ENCODE data around the gene PPIA.
A peak's percentile ranks its signal among the peaks of the same experiment; 100 is the strongest.
"Not testable (repeated sequence)": the region's sequence is repeated elsewhere in the genome, so short reads cannot be mapped to it uniquely, and the experiment has no call there.

The PPIA gene

DNA sequence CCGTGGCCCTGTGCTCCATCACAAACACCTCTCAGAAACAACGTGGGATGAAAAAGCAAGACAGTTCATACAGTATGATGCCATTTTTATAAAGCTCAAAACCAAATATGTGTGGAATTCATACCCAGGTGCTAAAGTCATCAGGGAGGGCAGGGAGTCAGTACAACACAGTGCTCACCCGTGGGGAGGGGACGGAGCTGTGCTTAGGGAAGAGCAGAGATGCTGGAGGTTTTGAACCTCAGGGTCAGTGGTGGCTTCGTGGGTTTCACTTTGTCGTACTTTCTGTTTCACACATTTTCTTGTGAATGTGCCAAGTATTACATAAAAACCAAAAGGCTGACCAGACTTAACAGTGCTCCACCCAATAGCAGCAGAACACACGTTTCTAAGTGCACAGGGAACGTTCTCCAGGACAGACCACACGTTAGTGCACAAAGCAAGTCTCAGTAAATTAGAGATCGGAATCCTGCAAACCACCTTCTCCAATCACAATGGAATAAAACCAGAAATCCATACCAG is 26.6 kb upstream of the PPIA start:
- H3K4me3 ChIP-seq (replicated peaks; ENCODE audit: low read depth, low read length), result no peak overlapping the region
- peaks cover 26% of the 10 kb centered on the region for H3K36me3 ChIP-seq (ENCODE audit: control insufficient read depth, insufficient read depth, low read length)
- peak; percentile 45 for DNase-seq (ENCODE audit: extremely low read depth, insufficient read length)
- TF ChIP-seq, protein P1, sequence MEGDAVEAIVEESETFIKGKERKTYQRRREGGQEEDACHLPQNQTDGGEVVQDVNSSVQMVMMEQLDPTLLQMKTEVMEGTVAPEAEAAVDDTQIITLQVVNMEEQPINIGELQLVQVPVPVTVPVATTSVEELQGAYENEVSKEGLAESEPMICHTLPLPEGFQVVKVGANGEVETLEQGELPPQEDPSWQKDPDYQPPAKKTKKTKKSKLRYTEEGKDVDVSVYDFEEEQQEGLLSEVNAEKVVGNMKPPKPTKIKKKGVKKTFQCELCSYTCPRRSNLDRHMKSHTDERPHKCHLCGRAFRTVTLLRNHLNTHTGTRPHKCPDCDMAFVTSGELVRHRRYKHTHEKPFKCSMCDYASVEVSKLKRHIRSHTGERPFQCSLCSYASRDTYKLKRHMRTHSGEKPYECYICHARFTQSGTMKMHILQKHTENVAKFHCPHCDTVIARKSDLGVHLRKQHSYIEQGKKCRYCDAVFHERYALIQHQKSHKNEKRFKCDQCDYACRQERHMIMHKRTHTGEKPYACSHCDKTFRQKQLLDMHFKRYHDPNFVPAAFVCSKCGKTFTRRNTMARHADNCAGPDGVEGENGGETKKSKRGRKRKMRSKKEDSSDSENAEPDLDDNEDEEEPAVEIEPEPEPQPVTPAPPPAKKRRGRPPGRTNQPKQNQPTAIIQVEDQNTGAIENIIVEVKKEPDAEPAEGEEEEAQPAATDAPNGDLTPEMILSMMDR (IDR thresholded peaks at IDR 0.05; ENCODE audit: insufficient read depth, low read length, poor library complexity, severe bottlenecking), result no peak
- H3K27me3 ChIP-seq (replicated peaks; ENCODE audit: control insufficient read depth, insufficient read depth, low read length), result no peaks in the 10 kb centered on the region

DNA sequence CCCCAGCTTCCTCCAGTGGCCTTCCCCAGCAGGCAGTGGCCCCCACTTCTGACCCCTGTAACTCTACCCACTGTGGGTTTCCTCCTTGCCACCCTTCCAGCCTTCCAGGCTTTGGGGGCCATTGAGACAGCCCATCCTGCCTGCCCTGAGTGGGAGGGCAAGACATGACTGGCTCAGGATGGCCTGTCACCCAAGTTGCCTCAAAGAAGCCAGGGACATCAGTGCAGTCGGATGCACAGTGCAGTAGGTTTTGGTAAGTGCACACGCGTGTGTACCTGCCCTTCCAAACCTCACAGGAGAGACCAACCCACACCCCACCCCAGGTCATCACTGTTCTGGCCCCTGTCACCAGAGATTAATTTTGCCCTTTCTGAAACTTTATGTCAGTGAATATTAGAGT is 25.1 kb upstream of the PPIA start:
- peaks cover 14% of the 10 kb centered on the region for H3K36me3 ChIP-seq (ENCODE audit: control insufficient read depth, insufficient read depth, low read length)
- no peaks in the 10 kb centered on the region for H3K27me3 ChIP-seq (replicated peaks; ENCODE audit: control insufficient read depth, insufficient read depth, low read length)
- DNase-seq (ENCODE audit: extremely low read depth, insufficient read length), result no peak
- H3K4me3 ChIP-seq (replicated peaks; ENCODE audit: low read depth, low read length), result no peak overlapping the region
- TF ChIP-seq, protein P1 (IDR thresholded peaks at IDR 0.05; ENCODE audit: insufficient read depth, low read length, poor library complexity, severe bottlenecking), result no peak

DNA sequence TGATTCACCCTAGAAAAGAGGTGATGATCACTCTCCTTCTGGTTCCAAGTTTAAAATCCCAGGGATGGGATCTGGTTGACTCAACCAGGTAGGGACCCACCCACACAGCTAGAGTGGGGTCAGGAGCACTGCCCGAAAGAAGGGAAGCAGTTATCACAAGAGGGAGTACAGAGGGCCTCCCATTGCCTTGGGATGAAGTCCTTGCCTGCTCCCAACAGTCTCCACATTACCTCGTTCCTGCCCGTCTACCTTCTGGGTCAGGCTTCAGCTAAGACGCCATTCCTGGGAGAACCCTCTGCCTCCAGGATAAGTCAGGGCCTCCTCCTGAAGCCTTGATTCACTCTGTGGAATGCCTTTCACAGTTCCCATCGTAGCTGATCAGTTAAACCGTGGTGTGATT is 24.0 kb upstream of the PPIA start:
- TF ChIP-seq, protein P1 (IDR thresholded peaks at IDR 0.05; ENCODE audit: insufficient read depth, low read length, poor library complexity, severe bottlenecking), result no peak
- Histone ChIP-seq H3K36me3 (ENCODE audit: control insufficient read depth, insufficient read depth, low read length) (peaks cover 5% of the 10 kb centered on the region), H3K27me3 (replicated peaks; ENCODE audit: control insufficient read depth, insufficient read depth, low read length) (no peaks in the 10 kb centered on the region), H3K4me3 (replicated peaks; ENCODE audit: low read depth, low read length) (no peak overlapping the region)
- no peak for DNase-seq (ENCODE audit: extremely low read depth, insufficient read length)

DNA sequence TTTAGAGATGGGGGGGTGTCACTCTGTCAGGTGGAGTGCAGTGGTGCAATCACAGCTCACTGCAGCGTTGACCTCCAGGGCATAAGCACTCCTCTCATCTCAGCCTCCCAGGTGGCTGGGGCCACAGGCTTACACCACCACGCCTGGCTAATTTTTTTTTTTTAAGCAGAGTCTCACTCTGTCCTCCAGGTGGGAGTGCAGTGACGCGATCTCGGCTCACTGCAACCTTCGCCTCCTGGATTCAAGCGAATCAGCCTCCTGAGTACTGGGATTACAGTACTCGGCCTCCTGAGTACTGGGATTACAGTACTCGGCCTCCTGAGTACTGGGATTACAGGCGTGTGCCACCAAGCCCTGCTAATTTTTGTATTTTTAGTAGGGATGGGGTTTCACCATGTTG is 23.6 kb upstream of the PPIA start:
- Histone ChIP-seq H3K36me3 (ENCODE audit: control insufficient read depth, insufficient read depth, low read length) (peaks cover under 1% of the 10 kb centered on the region), H3K4me3 (replicated peaks; ENCODE audit: low read depth, low read length) (no peak overlapping the region), H3K27me3 (replicated peaks; ENCODE audit: control insufficient read depth, insufficient read depth, low read length) (no peaks in the 10 kb centered on the region)
- DNase-seq (ENCODE audit: extremely low read depth, insufficient read length), result no peak
- TF ChIP-seq, protein P1 (IDR thresholded peaks at IDR 0.05; ENCODE audit: insufficient read depth, low read length, poor library complexity, severe bottlenecking), result peak; percentile 18

DNA sequence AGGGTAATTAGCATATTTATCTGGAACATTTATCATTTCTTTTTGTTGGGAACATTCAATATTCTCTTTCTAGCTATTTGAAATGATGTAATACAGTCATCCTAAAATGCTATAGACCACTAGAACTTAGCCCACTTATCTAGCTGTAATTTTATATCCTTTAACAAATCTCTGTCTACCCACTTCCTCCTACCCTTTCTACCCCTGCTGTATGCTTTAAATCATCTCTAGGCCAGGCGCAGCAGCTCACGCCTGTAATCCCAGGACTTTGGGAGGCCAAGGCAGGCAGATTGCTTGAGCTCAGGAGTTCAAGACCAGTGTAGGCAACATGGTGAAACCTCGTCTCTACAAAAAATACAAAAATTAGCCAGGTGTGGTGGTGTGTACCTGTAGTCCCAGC is 22.0 kb upstream of the PPIA start:
- H3K4me3 ChIP-seq (replicated peaks; ENCODE audit: low read depth, low read length); H3K27me3 ChIP-seq (replicated peaks; ENCODE audit: control insufficient read depth, insufficient read depth, low read length); H3K36me3 ChIP-seq (ENCODE audit: control insufficient read depth, insufficient read depth, low read length); DNase-seq (ENCODE audit: extremely low read depth, insufficient read length): not testable (repeated sequence)

DNA sequence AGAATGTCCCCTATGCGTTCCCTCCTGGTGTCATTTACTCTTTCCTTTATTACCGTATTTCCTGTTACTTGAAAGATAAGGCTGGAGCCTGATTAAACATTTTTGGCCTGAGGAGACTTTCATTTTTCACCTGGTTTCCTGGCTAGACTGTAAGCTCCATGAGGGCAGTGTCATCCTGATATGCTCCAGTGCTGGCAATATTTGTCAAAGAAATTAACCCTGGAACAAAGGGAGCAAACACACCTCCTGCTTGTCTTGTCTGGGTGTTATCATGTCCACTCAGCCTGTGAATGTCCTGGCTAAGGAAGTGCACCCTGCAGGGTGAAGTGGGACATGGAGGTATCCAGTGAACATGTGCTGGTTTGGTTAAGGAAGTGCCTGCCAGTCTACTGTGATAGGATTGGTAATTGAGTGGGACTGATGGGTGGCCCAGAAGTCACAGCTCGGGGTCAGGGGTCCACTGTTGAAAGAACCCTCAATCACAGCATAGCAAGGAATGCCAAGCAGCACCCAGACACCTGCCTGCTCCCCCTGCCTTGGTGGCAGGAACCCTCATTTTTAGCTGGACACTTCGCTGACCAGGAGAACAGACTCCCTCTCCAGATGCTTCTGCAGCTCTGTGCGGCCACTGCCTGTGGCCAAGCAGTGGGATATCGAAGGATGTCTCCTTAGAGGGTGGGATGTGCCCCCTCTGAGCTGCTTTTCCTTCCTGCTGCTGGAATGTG is 20.9 kb upstream of the PPIA start:
- DNase-seq (ENCODE audit: extremely low read depth, insufficient read length), result no peak
- H3K36me3 ChIP-seq (ENCODE audit: control insufficient read depth, insufficient read depth, low read length), result no peaks in the 10 kb centered on the region
- no peaks in the 10 kb centered on the region for H3K27me3 ChIP-seq (replicated peaks; ENCODE audit: control insufficient read depth, insufficient read depth, low read length)
- no peak overlapping the region for H3K4me3 ChIP-seq (replicated peaks; ENCODE audit: low read depth, low read length)
- TF ChIP-seq, protein P1 (IDR thresholded peaks at IDR 0.05; ENCODE audit: insufficient read depth, low read length, poor library complexity, severe bottlenecking), result no peak
